Neural progenitor cell (in vitro differentiated cells): ENCODE data around the gene SEMA3C. TPM values are rescaled to one million over a fixed set of nuclear protein-coding genes. Genes with fewer than 3 reads are reported as not detected.

Source experiments
- DNase-seq: peaks from one replicate; pipeline ENCODE4 v3.0.0-alpha.2; 2016; ENCODE audit warnings: low spot score
- H2AFZ ChIP-seq: fragments of 200-600 bp; sonication (generic); replicated peaks from 2 replicates; pipeline ENCODE4 v1.6.1; 2016; ENCODE audit warnings: antibody characterized with exemption
- H3F3A ChIP-seq: fragments of 200-600 bp; sonication (generic); 2 replicates; pipeline ENCODE4 v1.6.1; 2016; ENCODE audit warnings: antibody characterized with exemption, low read depth
- H3K27ac ChIP-seq: fragments of 200-600 bp; sonication (generic); 2 replicates; pipeline ENCODE4 v1.5.1; 2016; ENCODE audit warnings: mild to moderate bottlenecking
- H3K27me3 ChIP-seq: fragments of 200-600 bp; sonication (generic); 2 replicates; pipeline ENCODE4 v1.6.1; 2016; ENCODE audit warnings: mild to moderate bottlenecking, moderate library complexity
- H3K36me3 ChIP-seq: fragments of 200-600 bp; sonication (generic); 2 replicates; pipeline ENCODE4 v1.5.1; 2016
- H3K4me1 ChIP-seq: fragments of 200-600 bp; sonication (generic); 2 replicates; pipeline ENCODE4 v1.6.1; 2016; ENCODE audit warnings: mixed run types
- H3K4me2 ChIP-seq: fragments of 200-600 bp; sonication (generic); 2 replicates; pipeline ENCODE4 v1.6.1; 2016
- H3K4me3 ChIP-seq: fragments of 200-600 bp; sonication (generic); 2 replicates; pipeline ENCODE4 v1.5.1; 2016
- H3K79me2 ChIP-seq: fragments of 200-600 bp; sonication (generic); 2 replicates; pipeline ENCODE4 v1.6.1; 2016; ENCODE audit warnings: low read depth
- H3K9ac ChIP-seq: fragments of 200-600 bp; sonication (generic); 2 replicates; pipeline ENCODE4 v1.6.1; 2016
- H3K9me3 ChIP-seq: fragments of 200-600 bp; sonication (generic); 2 replicates; pipeline ENCODE4 v1.5.1; 2016; ENCODE audit warnings: low read depth
- H4K20me1 ChIP-seq: fragments of 200-600 bp; sonication (generic); 2 replicates; pipeline ENCODE4 v1.6.1; 2016; ENCODE audit warnings: low read depth
- H3K27ac Mint-ChIP-seq: 3 replicates; pipeline ENCODE4 v1.8.0; 2021; ENCODE audit warnings: mixed read lengths
- H3K27me3 Mint-ChIP-seq: 2 replicates; pipeline ENCODE4 v1.8.0; 2022; ENCODE audit warnings: low read depth, mild to moderate bottlenecking, inconsistent platforms, moderate library complexity, mixed read lengths; ENCODE audit not compliant: insufficient read depth
- H3K36me3 Mint-ChIP-seq: 3 replicates; pipeline ENCODE4 v1.8.0; 2021; ENCODE audit warnings: mixed read lengths
- H3K4me1 Mint-ChIP-seq: 3 replicates; pipeline ENCODE4 v1.8.0; 2021; ENCODE audit warnings: mixed read lengths
- H3K4me3 Mint-ChIP-seq: 3 replicates; pipeline ENCODE4 v1.8.0; 2021; ENCODE audit warnings: mild to moderate bottlenecking, moderate library complexity, mixed read lengths
- H3K9me3 Mint-ChIP-seq: 3 replicates; pipeline ENCODE4 v1.8.0; 2020; ENCODE audit warnings: mixed read lengths
- CTCF ChIP-seq: fragments of 200-600 bp; sonication (generic); IDR thresholded peaks from 2 replicates; pipeline ENCODE4 v1.5.1; 2017; ENCODE audit warnings: antibody characterized with exemption, mild to moderate bottlenecking
- EZH2 ChIP-seq: fragments of 200-600 bp; sonication (generic); IDR thresholded peaks from 2 replicates; pipeline ENCODE4 v1.6.1; 2017; ENCODE audit warnings: antibody characterized with exemption, mild to moderate bottlenecking, moderate library complexity
- EZH2phosphoT487 ChIP-seq: fragments of 200-600 bp; sonication (generic); IDR thresholded peaks from 2 replicates; pipeline ENCODE4 v1.6.1; 2017; ENCODE audit warnings: antibody characterized with exemption
- total RNA-seq: library from RNA; depleted of rRNA; stranded (reverse); fragments of >200 nt; gene quantifications from 2 replicates; pipeline ENCODE4 v1.2.3, GENCODE V29; 2015; ENCODE audit warnings: low replicate concordance

SEMA3C gene
- total RNA-seq, 1 donor from 2014 or later, result 0.54 TPM

- Histone ChIP-seq H3K27me3 (no peaks in the 10 kb centered on the region), H3K27ac (no peak overlapping the region), H3F3A (no peaks in the 10 kb centered on the region), H3K9ac (no peak overlapping the region), H2AFZ (peak overlapping the region; percentile 20), H3K79me2 (no peaks in the 10 kb centered on the region), H3K9me3 (no peaks in the 10 kb centered on the region), H3K36me3 (no peaks in the 10 kb centered on the region), H4K20me1 (no peaks in the 10 kb centered on the region), H3K4me1 (no peaks in the 10 kb centered on the region), H3K4me3 (no peak overlapping the region), H3K4me2 (no peak overlapping the region)
- H3K4me1 Mint-ChIP-seq, result peaks cover 16% of the 10 kb centered on the region
- no peak for DNase-seq
- H3K27me3 Mint-ChIP-seq, result no peaks in the 10 kb centered on the region
- TF ChIP-seq CTCF (no peak), EZH2 (no peak), EZH2phosphoT487 (no peak)
- no peak overlapping the region for H3K27ac Mint-ChIP-seq
- H3K36me3 Mint-ChIP-seq, result peaks cover under 1% of the 10 kb centered on the region
- H3K9me3 Mint-ChIP-seq, result peaks cover 6% of the 10 kb centered on the region
- H3K4me3 Mint-ChIP-seq, result no peak overlapping the region
These were observed 62.1 kb downstream of the SEMA3C start for GRCh38 chr7:80856769-80857168.

GRCh38 chr7:80851896-80852476, 66.9 kb downstream of the SEMA3C start:
- Mint-ChIP-seq H3K4me3 (no peak overlapping the region), H3K4me1 (peaks cover 9% of the 10 kb centered on the region), H3K9me3 (peaks cover 4% of the 10 kb centered on the region), H3K27me3 (no peaks in the 10 kb centered on the region), H3K27ac (peak overlapping the region; percentile 7), H3K36me3 (no peaks in the 10 kb centered on the region)
- H3K27me3 ChIP-seq, result no peaks in the 10 kb centered on the region
- no peak overlapping the region for H3K4me3 ChIP-seq
- no peaks in the 10 kb centered on the region for H4K20me1 ChIP-seq
- no peaks in the 10 kb centered on the region for H3F3A ChIP-seq
- H3K9me3 ChIP-seq, result no peaks in the 10 kb centered on the region
- no peaks in the 10 kb centered on the region for H3K36me3 ChIP-seq
- no peak for DNase-seq
- TF ChIP-seq EZH2phosphoT487, result no peak
- H3K4me2 ChIP-seq, result no peak overlapping the region
- H3K79me2 ChIP-seq, result no peaks in the 10 kb centered on the region
- no peak overlapping the region for H2AFZ ChIP-seq
- no peak overlapping the region for H3K27ac ChIP-seq
- H3K4me1 ChIP-seq, result no peaks in the 10 kb centered on the region
- no peak overlapping the region for H3K9ac ChIP-seq

GRCh38 chr7:80848841-80849240, 70.0 kb downstream of the SEMA3C start:
- Histone ChIP-seq H2AFZ (no peak overlapping the region), H4K20me1 (no peaks in the 10 kb centered on the region), H3K27ac (no peak overlapping the region), H3K27me3 (no peaks in the 10 kb centered on the region), H3K79me2 (no peaks in the 10 kb centered on the region), H3K9me3 (no peaks in the 10 kb centered on the region), H3F3A (no peaks in the 10 kb centered on the region), H3K4me2 (no peak overlapping the region), H3K4me1 (no peaks in the 10 kb centered on the region), H3K9ac (no peak overlapping the region), H3K4me3 (no peak overlapping the region), H3K36me3 (no peaks in the 10 kb centered on the region)
- Mint-ChIP-seq H3K27me3 (no peaks in the 10 kb centered on the region), H3K27ac (no peak overlapping the region), H3K4me1 (peaks cover 29% of the 10 kb centered on the region), H3K9me3 (peaks cover 4% of the 10 kb centered on the region), H3K36me3 (no peaks in the 10 kb centered on the region), H3K4me3 (no peak overlapping the region)
- TF ChIP-seq EZH2phosphoT487 (no peak), EZH2 (no peak), CTCF (no peak)
- DNase-seq, result no peak

GRCh38 chr7:80847895-80848294, 71.0 kb downstream of the SEMA3C start:
- H3K27ac Mint-ChIP-seq, result no peak overlapping the region
- H3K27ac ChIP-seq, result no peak overlapping the region
- no peak overlapping the region for H3K4me3 Mint-ChIP-seq
- no peaks in the 10 kb centered on the region for H3F3A ChIP-seq
- no peak overlapping the region for H3K4me3 ChIP-seq
- H3K36me3 ChIP-seq, result no peaks in the 10 kb centered on the region
- no peaks in the 10 kb centered on the region for H3K36me3 Mint-ChIP-seq
- no peaks in the 10 kb centered on the region for H3K27me3 ChIP-seq
- no peak overlapping the region for H2AFZ ChIP-seq
- no peaks in the 10 kb centered on the region for H3K9me3 ChIP-seq
- H3K4me1 ChIP-seq, result no peaks in the 10 kb centered on the region
- H3K4me1 Mint-ChIP-seq, result peaks cover 37% of the 10 kb centered on the region
- DNase-seq, result no peak
- H3K9me3 Mint-ChIP-seq, result peaks cover 4% of the 10 kb centered on the region
- TF ChIP-seq EZH2 (no peak), CTCF (no peak), EZH2phosphoT487 (no peak)
- H4K20me1 ChIP-seq, result no peaks in the 10 kb centered on the region
- no peak overlapping the region for H3K4me2 ChIP-seq
- H3K9ac ChIP-seq, result no peak overlapping the region
- H3K27me3 Mint-ChIP-seq, result peaks cover 1% of the 10 kb centered on the region
- H3K79me2 ChIP-seq, result no peaks in the 10 kb centered on the region
